Activated naive CD4-positive, alpha-beta T cell treated with anti-CD3 and anti-CD28 coated beads, Interleukin-2, amount 50 U/mL, for 16 hours (primary cell): ENCODE data around the gene PAPSS1.

ENCODE experiments used
- DNase-seq: peaks from one replicate; pipeline ENCODE4 v3.0.0-alpha.2; 2020

The PAPSS1 gene

DNA sequence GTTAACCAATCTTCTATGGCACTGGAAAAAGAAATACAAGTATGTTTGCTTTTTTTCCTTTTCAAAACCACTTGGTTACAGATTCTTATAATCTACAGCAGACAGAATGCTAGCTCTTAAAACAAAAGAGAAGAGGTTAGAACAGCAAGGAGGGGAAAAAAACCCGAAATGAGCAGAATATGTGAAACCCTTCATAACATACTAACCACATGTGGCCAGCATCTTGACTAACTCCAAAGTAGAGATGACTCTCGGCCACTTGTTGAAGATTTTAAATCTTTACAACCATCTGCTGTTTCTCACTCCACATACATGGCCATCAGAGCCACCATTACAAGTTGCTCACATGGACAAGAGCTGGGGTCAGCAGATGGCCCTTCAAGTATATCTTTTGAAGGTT lies 100.3 kb downstream of the PAPSS1 start:
- no peak for DNase-seq

DNA sequence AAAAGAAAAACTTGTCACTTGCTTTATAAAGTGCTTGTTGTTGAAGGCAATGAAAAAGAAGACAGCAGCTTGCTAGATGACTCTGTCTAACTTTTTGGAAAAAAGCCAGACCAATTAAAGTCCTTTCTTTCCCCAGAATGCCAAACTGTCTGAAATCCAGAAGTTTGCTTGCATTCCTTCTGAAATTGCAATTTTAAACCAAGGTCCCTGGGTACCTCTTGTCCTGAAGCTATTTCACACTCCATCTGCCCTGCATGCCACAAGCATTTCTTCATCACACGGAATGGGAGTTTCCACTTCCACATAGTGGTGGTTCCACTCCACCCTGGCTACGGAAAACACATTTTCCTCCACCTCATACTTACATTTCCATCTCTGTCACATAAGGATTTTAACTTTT lies 101.0 kb downstream of the PAPSS1 start:
- DNase-seq: no peak

DNA sequence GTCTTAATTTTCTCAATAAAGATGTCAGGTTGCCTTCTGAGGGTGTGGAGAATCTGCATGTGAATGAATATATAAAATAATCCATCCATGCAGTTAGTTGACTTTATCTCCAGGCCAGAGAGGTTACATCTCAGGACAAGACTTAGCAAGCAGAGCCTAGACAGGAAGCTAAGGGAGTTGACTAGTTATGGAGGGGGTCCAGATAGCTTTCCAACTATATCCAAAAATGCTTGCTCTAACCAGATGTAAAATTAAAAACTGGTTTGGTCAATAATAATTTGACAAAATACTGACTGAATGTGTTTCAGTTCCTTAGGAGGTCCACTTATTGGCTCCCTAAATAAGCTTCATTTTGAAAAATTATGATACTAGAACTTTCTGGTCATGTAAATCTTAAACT lies 101.4 kb downstream of the PAPSS1 start:
- no peak for DNase-seq

DNA sequence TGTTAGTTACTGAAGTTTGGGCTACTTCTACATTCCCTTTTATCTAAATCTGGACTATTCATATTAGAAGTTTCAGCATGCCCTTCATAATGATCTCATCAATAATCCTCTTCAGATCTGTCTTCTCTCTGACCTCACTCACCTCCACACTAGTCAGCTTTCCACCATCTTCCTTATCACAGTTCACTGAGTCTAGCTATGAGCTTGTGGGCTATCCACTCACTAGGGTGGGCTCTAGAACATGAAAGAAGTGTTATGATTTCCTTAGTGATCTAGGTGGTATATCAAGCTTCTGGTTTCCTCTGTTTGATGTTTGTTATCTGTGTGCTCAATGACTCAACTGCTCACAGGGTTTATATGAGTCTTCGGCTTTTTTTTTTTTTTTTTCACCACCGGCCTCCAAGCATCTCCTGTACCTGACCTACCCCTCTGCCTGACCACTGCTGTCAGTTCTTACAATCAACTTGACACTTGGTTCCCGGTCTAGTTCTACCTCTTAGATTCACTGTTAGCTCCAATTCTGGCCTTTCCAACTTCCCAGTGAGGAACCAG lies 103.1 kb downstream of the PAPSS1 start:
- no peak for DNase-seq

DNA sequence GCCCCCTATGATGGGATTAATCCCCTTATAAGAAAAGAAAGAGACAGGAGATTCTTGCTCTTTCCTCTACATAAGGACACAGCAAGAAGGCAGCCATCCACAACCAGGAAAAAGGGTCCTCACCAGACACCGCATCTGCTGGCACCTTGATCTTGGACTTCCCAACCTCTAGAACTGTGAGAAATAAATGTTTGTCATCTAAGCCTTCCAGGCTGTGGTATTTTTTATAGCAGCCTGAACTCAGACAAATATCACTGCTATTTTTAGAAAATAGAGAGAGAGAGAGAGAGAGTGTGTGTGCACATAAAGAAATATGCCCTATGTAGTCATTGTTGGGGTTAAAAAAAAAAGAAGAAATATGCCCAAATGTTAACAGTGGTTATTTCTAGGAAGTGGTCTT lies 104.2 kb downstream of the PAPSS1 start:
- DNase-seq: no peak

DNA sequence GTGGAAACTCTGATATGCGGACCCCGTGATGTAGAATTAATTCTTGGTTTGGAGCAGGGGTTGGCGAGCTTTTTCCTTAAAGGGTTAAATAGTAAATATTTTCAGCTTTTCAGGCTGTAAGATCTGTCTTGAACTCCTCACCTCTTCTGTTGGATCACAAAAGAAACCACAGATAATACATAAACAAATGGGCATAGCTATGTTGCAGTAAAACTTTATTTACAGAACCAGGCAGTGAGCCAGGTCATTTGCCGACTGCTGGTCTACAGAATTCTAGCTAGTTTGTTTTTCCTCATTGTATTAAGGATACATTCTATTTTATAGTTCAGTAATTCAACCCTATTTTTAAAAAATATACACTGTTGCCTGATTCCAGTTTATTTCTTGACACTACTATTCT lies 116.6 kb downstream of the PAPSS1 start:
- no peak for DNase-seq

DNA sequence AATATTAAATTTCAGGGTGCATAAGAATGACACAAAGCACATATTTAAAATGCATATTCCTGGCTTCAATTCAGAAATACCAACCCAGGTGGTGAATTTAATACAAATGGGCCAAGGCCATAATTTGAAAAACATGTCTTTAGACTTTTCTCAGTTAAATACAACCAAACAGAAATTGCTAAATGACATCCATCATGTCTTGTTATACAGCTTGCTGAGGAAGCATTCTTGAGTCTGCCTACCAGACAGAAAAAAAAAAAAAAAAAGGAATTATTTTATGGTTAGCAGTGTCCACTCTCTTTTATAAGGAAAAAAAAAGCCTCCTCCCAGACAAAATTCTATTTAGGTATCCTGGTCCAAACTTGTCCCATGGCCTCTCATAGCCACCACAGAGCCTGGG lies 119.1 kb downstream of the PAPSS1 start:
- no peak for DNase-seq

DNA sequence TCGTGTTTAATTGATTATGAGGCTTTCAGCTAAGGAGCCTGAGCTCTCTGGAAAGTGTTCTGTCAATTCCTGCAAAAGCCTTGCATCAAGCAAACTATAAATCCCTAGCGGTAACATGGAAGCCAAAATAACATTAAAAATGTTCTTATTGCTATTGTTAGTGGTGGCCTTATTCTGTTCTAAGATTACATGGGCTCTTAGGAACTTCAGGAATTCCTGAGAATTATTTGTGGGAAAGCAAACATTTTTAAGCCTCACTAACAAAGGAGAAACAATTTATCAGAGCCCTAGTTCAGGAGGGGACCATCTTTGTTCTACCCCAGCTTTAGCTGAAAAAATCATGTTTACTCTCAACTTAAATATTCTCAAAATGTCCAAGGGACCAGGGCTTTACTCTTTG lies 119.6 kb downstream of the PAPSS1 start:
- no peak for DNase-seq

DNA sequence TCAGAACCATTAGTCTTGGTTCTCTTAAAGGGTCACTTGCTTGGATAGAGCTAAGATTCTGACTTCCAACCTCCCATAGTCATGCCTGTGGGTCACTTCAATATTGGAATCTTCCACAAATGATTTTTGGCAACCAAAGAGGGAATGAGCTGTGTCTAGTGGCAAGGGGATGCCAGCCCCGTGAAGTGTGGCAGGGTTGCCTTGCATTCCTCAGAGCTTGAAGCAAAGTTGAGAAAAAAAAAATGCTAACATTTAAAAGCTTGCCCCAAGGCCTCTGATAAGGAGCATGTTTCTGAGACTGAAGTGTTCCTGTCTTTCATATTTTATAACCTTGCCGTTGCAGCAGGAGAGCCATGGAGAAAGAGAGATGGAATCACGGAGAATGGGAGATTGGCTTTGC lies 120.2 kb downstream of the PAPSS1 start:
- DNase-seq: no peak

DNA sequence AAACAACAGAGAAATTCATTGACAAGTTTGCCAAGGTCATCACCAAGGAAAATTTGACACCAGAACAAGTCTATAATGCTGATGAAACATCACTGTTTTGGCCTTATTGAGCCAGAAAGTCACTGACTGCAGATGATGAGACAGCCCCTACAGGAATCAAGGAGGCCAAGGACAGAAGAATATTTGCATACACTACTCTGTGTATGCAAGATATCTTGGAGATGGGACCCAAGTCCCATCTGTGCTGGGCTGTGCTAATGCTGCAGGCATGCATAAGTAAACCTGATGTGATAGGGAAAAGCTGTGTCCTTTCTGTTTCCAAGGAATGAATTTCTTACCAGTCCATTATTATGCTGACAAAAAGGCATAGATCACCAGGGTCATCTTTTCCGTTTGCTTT lies 126.8 kb downstream of the PAPSS1 start:
- DNase-seq: no peak

DNA sequence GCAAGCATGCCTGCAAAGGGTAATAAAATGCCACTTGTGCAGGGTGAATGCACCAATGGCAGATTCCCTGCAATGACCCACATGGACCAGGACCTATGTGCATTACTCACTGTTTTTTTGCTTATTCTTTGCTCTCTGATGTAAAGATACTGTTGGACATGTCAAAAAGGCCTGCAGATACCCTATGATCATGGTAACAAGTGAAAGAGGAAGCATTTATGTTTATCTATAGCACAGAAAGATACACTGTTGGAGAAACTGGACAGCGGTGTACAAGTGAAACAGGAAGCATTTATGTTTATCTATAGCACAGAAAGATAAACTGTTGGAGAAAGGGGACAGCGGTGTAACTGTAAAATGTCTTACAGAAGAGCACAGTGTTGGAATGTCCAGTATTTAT lies 127.5 kb downstream of the PAPSS1 start:
- no peak for DNase-seq

DNA sequence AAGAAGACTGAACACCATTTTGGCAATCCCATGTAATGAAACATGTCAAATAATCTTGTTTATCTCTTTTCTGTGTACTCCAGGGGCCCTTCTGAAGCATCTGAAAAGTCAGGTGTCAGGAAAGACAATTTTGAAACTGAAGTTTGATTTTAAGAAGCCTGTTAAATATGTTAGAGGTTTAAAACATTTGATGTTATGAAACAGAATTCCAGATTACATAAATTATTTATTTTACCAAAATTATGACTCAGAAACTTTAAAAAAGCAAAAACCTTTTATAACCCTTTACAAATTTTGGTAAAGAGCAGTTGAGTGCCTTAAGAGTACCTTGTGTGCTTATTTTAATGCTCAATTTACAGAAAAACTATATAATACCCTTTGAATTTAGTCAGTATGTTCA lies 130.8 kb downstream of the PAPSS1 start:
- no peak for DNase-seq

DNA sequence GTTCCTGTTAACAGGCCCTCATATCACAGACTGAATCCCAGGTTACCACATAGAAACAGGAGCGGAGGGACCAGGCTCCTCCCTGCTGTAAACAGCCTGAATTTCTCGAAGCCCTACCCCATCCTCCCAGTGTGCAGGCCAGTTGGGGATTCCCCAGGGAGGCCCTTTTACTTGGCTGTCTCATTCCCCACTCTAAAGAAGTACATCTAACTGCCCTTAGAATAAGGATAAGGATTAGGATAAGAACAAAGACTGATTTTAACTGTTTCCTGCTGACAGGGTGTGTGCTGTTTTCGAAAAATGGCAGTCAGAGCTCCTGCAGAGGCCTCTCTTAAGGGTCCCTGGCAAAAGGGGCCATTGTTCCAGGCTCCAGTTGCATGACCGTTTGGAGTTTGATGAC lies 133.7 kb downstream of the PAPSS1 start:
- DNase-seq: no peak

DNA sequence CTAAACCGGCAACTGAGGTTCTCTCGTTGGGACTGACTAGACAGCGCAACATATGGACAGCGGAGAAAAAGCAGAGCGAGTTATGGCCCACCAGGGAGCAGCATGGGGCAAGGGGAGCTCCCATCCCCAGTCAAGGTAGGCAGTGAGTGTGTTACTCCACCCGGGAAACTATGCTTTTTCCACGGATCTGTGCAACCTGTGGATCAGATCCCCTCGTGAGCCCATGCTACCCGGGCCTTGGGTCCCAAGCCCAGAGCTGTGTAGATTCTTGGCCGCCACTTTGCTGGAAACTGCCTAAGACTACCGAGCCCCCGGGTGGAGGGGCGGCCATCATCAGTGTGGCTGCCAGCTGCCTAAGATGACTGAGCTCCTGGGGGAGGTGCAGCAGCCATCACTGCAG lies 140.9 kb downstream of the PAPSS1 start:
- no peak for DNase-seq

DNA sequence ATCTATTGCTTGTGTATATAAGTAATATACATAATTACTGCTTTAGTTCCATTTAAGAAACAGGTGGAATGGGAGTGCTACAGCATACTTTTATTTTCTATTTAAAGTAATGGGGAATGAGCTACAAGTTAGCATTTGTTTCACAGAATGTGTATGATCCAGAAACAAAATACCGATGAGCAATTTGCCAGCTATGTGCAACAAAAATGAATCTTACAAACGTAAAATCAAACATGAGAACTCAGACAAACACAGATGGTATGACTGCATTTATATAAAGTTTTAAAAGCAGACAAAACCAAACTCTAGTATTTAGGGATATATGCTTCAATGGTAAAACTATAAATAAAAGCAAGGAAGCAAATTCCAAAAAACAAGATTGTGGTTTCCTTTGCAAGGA lies 141.7 kb downstream of the PAPSS1 start:
- DNase-seq: no peak

DNA sequence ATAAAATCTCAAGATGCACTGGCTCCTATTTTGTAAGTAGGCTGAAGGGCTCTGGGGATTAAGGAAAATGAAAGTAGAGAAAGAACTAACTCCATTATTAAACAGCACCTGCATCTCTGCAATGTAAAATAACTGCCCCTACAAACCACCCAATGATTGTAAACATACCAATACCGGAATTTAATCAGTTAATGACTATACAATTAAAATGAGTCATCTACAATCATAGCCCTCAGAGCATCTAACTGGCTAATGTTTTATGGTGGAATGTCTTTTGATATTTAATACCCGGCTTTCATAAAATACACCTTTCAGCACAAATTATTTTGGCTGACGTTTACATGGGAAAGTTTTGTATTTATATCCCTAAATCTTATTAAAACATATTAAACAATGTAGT lies 142.3 kb downstream of the PAPSS1 start:
- DNase-seq: no peak

DNA sequence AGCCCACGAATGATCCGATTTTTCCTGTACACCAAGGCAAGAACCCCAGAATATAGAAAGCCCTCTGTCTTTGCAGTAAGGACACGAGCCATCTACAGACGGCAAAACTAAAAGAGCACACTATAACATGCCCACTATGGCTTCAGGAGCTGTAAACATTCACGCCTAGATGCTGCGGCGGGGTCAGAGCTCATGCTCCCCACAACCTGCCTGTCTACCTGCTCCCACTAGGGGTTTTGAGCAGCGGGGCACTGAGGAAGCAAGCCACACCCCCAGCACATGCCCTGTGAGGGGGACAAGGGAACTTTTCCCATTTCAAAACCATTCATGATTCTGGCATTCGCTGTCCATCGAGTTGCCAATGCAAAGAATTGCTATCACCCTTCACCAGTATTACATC lies 144.8 kb downstream of the PAPSS1 start:
- no peak for DNase-seq

DNA sequence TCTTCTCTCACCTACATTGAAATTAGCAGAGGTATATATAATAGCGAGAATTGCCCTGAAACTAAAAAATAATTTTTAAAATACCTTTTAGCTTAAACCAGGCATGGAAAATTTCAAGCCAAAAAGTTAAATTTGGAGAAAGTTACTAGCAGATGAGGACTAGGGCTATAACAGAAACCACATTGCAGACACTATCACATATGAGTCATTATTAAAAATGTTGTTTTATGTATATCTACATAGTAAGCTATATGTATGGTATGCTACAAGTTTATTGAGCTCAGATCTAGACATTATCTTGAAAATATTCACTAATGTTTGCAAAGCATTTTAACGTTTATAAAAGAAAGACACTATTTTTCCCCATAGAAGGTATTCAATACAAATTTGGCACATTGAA lies 147.8 kb downstream of the PAPSS1 start:
- DNase-seq: no peak

DNA sequence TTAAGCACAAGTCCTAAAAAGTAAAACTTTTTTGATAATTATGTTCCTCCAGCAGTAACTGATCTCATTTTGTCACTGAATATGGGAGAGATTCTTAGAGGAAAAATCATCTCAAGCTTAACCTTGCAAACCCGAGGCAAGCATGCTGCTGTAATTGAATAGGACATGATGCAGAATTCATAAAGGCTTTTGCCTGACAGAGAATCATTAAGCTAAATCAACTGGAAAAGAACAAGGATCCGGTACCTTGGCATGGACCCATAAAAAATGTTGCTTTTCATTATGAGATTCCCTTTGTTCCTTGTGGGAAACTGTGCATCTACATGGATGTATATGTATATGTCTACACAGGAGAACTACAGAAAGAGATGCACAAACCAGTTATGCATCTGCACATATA lies 149.1 kb downstream of the PAPSS1 start:
- DNase-seq: no peak

DNA sequence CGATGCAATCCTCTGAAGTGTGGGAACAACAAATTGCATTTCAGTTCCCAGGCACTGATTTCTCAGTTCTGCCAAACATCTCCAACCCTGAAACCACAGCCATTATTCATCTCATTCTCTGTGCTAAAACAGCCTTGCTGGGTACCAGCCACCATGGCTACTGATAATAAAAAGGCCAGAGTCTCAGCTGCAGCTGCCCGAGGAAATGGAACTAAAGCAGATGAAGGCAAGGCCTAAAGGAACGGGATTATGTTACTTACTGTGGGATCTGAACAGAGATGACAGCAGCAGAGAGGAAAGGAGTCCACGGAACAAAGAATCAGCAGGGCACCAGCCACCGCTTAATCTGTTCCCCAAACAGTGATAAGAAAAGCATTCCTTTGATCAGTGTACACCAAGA lies 155.7 kb downstream of the PAPSS1 start:
- no peak for DNase-seq
